WTC11 (cell line): ENCODE results near the gene AGXT. TPM values are rescaled to one million over a fixed set of nuclear protein-coding genes. Genes with fewer than 3 reads are reported as not detected.

ENCODE experiments used
- ATAC-seq: fragments of 200-7000 bp; cut with Tn5 transposase; 2 replicates; pipeline ENCODE4 v1.10.0; 2021; ENCODE audit warnings: mild to moderate bottlenecking, moderate library complexity
- CTCF ChIA-PET: fragments of 300-600 bp; sonication (Branson Sonifier 250); formaldehyde crosslinking; loops from one replicate; lab custom pipeline; 2021; ENCODE audit warnings: antibody characterized with exemption; lab: Charles Lee
- POLR2A ChIA-PET: fragments of 350-600 bp; sonication (Branson Sonifier 250); formaldehyde crosslinking; loops from one replicate; lab custom pipeline; 2021; ENCODE audit warnings: antibody characterized with exemption; lab: Charles Lee
- DNase-seq: peaks from one replicate; pipeline ENCODE4 v3.0.0; 2021; ENCODE audit warnings: low spot score
- H3K27ac Mint-ChIP-seq: 2 replicates; pipeline ENCODE4 v1.8.0; 2021; ENCODE audit warnings: mixed read lengths
- H3K27me3 Mint-ChIP-seq: 2 replicates; pipeline ENCODE4 v1.8.0; 2021; ENCODE audit warnings: low read depth, mild to moderate bottlenecking, moderate library complexity, mixed read lengths
- H3K36me3 Mint-ChIP-seq: 2 replicates; pipeline ENCODE4 v1.8.0; 2021; ENCODE audit warnings: mixed read lengths
- H3K4me1 Mint-ChIP-seq: 2 replicates; pipeline ENCODE4 v1.8.0; 2022; ENCODE audit warnings: mixed read lengths
- H3K4me3 Mint-ChIP-seq: 2 replicates; pipeline ENCODE4 v1.8.0; 2021; ENCODE audit warnings: mild to moderate bottlenecking, moderate library complexity, mixed read lengths
- H3K9me3 Mint-ChIP-seq: 2 replicates; pipeline ENCODE4 v1.8.0; 2021; ENCODE audit warnings: mixed read lengths
- E2F5 ChIP-seq: sonication (generic); formaldehyde crosslinking; IDR thresholded peaks from 2 replicates; pipeline ENCODE4 v1.8.1; 2022; ENCODE audit warnings: mild to moderate bottlenecking, moderate library complexity, missing genetic modification reagents
- ERG ChIP-seq: fragments of 250-450 bp; sonication (Bioruptor Pico); IDR thresholded peaks from 2 replicates; pipeline ENCODE4 v1.8.0; 2021; ENCODE audit warnings: mild to moderate bottlenecking
- ETV6 ChIP-seq: sonication (generic); formaldehyde crosslinking; IDR thresholded peaks from 2 replicates; pipeline ENCODE4 v1.8.1; 2022; ENCODE audit warnings: mild to moderate bottlenecking, missing genetic modification reagents
- FOXK1 ChIP-seq: sonication (generic); formaldehyde crosslinking; IDR thresholded peaks from 2 replicates; pipeline ENCODE4 v1.8.0; 2022; ENCODE audit warnings: mild to moderate bottlenecking, moderate library complexity, missing genetic modification reagents
- FOXP4 ChIP-seq: sonication (generic); formaldehyde crosslinking; IDR thresholded peaks from 2 replicates; pipeline ENCODE4 v1.8.0; 2022; ENCODE audit warnings: mild to moderate bottlenecking, missing genetic modification reagents
- HMGA2 ChIP-seq: fragments of 250-450 bp; sonication (Bioruptor Pico); IDR thresholded peaks from 2 replicates; pipeline ENCODE4 v1.4.0; 2021; ENCODE audit warnings: mild to moderate bottlenecking, moderate library complexity
- MXD4 ChIP-seq: fragments of 250-450 bp; sonication (Bioruptor Pico); IDR thresholded peaks from 2 replicates; pipeline ENCODE4 v1.8.0; 2021; ENCODE audit warnings: mild to moderate bottlenecking, moderate library complexity, borderline replicate concordance
- NR3C1 ChIP-seq: sonication (generic); formaldehyde crosslinking; conservative IDR thresholded peaks from 2 replicates; pipeline ENCODE4 v1.8.1; 2023; ENCODE audit warnings: low read depth, mild to moderate bottlenecking, missing genetic modification reagents
- STAT6 ChIP-seq: sonication (generic); formaldehyde crosslinking; conservative IDR thresholded peaks from 2 replicates; pipeline ENCODE4 v1.8.1; 2023; ENCODE audit warnings: mild to moderate bottlenecking, low read depth, missing genetic modification reagents, moderate library complexity
- TP53 ChIP-seq: sonication (generic); formaldehyde crosslinking; IDR thresholded peaks from 2 replicates; pipeline ENCODE4 v1.8.1; 2023; ENCODE audit warnings: mild to moderate bottlenecking, missing genetic modification reagents
- total RNA-seq: library from RNA; stranded (reverse); gene quantifications from 3 replicates; pipeline ENCODE4 v1.2.3, GENCODE V29; 2021
- TF ChIP-seq, protein P1 (sequence below): sonication (generic); formaldehyde crosslinking; IDR thresholded peaks from 2 replicates; pipeline ENCODE4 v1.8.0; 2023; ENCODE audit warnings: mild to moderate bottlenecking, missing genetic modification reagents
- TF ChIP-seq, protein P2 (sequence below): sonication (generic); formaldehyde crosslinking; IDR thresholded peaks from 2 replicates; pipeline ENCODE4 v1.8.0; 2022; ENCODE audit warnings: mild to moderate bottlenecking, missing genetic modification reagents

Gene AGXT
- total RNA-seq, 1 experiment from 2014 or later, result 0.24 TPM

DNA sequence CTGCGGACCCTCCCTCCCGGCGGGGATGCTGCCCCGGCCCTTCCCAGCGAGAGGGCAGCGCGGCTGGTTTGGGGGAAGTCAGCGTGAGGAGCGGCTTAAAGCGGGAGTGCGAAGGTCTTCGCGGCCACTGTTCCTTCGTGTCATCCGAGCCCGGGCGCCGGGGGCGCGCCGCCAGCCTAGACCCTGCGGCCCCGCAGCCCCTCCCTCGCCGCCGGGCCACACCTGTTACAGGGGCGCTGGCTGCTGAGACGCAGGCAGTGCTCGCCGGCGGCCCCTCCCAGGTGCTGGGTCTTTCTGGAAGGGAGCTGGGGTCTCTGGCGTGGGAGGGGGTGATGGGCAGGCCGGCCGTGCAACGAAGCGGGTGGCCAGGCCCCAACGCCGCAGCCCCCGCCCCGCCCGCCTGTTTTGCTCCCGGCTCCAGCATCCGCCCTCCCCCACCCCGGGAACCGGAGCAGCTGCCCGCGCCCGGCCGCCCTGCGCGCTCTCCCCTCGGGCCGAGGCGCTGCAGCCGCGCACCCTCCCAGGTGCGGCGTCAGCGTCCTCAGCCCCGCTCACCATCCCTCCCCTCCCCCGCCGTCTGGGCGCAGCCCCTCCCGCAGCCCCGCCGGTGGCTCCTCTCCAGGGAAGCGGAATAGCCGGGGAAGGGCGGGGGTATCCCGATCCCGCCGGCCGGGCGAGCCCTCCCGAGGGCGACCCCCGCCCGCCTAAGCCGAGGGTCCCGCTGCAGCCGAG lies 49.3 kb upstream of the AGXT start:
- DNase-seq, result peak; percentile 72
- peaks cover 8% of the 10 kb centered on the region for H3K9me3 Mint-ChIP-seq
- CTCF ChIA-PET, result interaction anchor here (0.6 to 1.8 kb wide), 11 partner anchors 14 to 1215 kb away, joined by 3 to 13 read pairs (median 3); no protein-coding TSS in a partner anchor
- H3K36me3 Mint-ChIP-seq, result peaks cover 13% of the 10 kb centered on the region
- H3K4me1 Mint-ChIP-seq, result peaks cover 29% of the 10 kb centered on the region
- ATAC-seq, result peak; percentile 22
- POLR2A ChIA-PET, result interaction anchor here (0.8 to 2.4 kb wide), 5 partner anchors 10 to 496 kb away, joined by 3 to 7 read pairs (median 4); partner anchors contain the start of gene CAPN10
- H3K4me3 Mint-ChIP-seq, result peak overlapping the region; percentile 68
- H3K27me3 Mint-ChIP-seq, result peaks cover 32% of the 10 kb centered on the region
- H3K27ac Mint-ChIP-seq, result no peak overlapping the region
- 0 out of 2 replicates have a peak, but pooled peaks have one; percentile 20 for TF ChIP-seq E2F5
- TF ChIP-seq FOXK1 (CRISPR knock-in tag), result no peak
- no peak for TF ChIP-seq HMGA2 (CRISPR knock-in tag)
- TF ChIP-seq, protein P1, sequence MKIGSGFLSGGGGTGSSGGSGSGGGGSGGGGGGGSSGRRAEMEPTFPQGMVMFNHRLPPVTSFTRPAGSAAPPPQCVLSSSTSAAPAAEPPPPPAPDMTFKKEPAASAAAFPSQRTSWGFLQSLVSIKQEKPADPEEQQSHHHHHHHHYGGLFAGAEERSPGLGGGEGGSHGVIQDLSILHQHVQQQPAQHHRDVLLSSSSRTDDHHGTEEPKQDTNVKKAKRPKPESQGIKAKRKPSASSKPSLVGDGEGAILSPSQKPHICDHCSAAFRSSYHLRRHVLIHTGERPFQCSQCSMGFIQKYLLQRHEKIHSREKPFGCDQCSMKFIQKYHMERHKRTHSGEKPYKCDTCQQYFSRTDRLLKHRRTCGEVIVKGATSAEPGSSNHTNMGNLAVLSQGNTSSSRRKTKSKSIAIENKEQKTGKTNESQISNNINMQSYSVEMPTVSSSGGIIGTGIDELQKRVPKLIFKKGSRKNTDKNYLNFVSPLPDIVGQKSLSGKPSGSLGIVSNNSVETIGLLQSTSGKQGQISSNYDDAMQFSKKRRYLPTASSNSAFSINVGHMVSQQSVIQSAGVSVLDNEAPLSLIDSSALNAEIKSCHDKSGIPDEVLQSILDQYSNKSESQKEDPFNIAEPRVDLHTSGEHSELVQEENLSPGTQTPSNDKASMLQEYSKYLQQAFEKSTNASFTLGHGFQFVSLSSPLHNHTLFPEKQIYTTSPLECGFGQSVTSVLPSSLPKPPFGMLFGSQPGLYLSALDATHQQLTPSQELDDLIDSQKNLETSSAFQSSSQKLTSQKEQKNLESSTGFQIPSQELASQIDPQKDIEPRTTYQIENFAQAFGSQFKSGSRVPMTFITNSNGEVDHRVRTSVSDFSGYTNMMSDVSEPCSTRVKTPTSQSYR (CRISPR knock-in tag), result 0 out of 2 replicates have a peak, but pooled peaks have one; percentile 15
- TF ChIP-seq STAT6 (CRISPR knock-in tag), result no peak
- TF ChIP-seq MXD4 (CRISPR knock-in tag), result no peak
- TF ChIP-seq FOXP4 (CRISPR knock-in tag), result peak; percentile 10; the same call in 1 of the 2 replicates
- no peak for TF ChIP-seq TP53 (CRISPR knock-in tag)
- TF ChIP-seq, protein P2, sequence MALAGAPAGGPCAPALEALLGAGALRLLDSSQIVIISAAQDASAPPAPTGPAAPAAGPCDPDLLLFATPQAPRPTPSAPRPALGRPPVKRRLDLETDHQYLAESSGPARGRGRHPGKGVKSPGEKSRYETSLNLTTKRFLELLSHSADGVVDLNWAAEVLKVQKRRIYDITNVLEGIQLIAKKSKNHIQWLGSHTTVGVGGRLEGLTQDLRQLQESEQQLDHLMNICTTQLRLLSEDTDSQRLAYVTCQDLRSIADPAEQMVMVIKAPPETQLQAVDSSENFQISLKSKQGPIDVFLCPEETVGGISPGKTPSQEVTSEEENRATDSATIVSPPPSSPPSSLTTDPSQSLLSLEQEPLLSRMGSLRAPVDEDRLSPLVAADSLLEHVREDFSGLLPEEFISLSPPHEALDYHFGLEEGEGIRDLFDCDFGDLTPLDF (CRISPR knock-in tag), result no peak
- 0 out of 2 replicates have a peak, but pooled peaks have one; percentile 22 for TF ChIP-seq ETV6 (CRISPR knock-in tag)
- TF ChIP-seq ERG (CRISPR knock-in tag), result no peak
- 0 out of 2 replicates have a peak, but pooled peaks have one; percentile 7 for TF ChIP-seq NR3C1 (CRISPR knock-in tag)
